Stimulated activated CD4-positive, alpha-beta T cell treated with anti-CD3 and anti-CD28 coated beads, Interleukin-12 subunit alpha, Interleukin-12 subunit beta, amount 100 ng/mL, for 48 hours (primary cell): ENCODE measurements around the gene FGF3.

Experiments used
- DNase-seq, 3 donors: peaks; one replicate each; pipeline ENCODE4 v3.0.0-alpha.2; 2020; ENCODE audit warnings: low read depth in 2 of 3, low spot score in 1 of 3

The FGF3 gene

DNA sequence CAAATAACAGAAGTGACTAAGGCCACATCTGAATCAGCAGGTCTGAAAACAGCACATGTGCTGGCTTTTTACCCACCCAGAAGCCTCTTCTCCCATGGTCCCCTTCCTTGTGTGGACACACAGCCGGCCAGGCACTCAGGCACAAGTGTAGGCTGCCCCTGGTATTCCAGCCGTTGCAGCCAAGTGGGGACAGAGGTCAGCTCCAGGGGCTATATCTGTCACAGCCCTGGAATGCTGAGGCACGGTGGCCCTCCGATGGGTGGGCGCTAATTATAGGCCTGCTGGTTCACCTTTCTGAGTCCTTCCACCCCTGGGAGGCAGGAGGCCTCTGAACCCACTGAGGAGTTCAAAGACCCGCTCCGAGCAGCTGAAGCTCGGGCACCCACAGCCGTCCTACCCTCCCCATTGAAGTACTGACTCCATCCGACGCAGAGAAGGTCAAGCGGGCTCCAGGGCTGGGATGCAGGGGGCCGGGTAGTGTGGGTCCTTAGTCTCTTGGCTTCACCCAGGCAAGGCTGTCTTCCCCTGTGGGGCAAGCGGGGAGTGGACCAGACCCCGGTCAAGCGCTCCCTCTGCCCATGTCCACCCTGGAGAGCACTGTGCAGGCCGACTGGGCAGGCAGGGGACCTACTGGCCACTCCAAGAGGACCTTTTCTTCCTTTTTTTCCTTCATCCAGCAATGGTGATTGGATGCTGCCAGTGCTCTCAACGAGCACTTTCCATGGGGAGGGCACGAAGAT is 14.3 kb downstream of the FGF3 start:
- no peak for DNase-seq

DNA sequence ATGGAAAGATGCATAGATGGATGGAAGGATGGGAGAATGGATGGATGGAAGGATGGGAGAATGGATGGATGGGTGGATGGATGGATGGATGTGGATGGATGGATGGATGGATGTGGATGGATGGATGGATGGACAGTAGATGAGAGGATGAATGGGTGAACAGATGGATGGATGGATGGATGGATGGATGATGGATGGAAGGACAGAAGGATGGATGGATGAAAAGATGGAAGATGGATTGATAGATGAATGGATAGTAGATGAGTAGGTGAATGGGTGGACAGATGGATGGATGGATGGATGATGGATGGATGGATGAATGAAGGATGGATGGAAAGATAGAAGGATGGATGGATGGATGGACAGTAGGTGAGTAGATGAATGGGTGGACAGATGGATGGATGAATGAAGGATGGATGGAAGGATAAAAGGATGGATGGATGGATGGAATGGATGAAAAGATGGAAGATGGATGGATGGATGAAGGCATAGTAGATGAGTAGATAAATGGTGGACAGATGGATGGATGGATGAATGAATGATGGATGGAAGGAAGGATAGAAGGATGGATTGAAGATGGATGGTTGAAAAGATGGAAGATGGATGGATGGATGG is 15.5 kb downstream of the FGF3 start:
- DNase-seq: no peak

DNA sequence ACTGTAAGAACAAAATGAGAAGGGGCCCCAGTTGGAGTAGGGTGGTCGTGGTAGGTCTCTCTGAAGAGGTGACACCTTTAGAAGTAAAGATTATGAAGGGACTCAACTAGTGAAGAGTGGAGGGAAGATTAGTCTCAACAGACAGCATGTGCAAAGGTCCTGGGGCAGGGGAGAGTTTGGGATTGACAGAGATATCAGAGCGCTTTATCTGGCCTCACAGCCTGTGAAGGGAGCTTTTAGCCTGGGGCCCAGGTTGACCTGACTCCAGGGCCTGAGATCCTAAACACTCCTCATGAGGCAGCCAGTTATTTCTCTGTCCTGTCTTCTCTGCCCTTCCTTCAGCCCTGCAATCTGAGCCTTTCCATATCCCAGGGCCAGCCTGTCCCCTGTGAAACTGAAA is 16.2 kb downstream of the FGF3 start:
- no peak for DNase-seq

DNA sequence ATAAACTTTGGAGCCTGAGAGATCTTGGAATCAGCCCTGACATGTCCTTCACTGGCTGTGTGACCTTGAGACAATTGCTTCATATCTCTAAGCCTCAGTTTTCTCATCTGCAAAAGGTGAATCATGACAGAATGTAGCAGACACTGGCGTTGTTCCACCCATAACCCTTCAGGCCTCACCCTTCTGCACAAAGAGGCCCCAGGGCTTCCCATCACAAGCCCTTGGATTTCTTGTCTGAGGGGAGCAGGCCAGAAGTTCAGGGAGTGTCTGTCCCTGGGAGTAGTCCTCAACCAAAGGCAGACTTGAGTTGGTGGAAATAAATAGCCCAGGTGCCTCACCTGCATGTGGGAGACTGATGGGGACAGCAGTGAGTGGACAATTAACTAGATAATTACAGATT is 16.6 kb downstream of the FGF3 start:
- DNase-seq: no peak

DNA sequence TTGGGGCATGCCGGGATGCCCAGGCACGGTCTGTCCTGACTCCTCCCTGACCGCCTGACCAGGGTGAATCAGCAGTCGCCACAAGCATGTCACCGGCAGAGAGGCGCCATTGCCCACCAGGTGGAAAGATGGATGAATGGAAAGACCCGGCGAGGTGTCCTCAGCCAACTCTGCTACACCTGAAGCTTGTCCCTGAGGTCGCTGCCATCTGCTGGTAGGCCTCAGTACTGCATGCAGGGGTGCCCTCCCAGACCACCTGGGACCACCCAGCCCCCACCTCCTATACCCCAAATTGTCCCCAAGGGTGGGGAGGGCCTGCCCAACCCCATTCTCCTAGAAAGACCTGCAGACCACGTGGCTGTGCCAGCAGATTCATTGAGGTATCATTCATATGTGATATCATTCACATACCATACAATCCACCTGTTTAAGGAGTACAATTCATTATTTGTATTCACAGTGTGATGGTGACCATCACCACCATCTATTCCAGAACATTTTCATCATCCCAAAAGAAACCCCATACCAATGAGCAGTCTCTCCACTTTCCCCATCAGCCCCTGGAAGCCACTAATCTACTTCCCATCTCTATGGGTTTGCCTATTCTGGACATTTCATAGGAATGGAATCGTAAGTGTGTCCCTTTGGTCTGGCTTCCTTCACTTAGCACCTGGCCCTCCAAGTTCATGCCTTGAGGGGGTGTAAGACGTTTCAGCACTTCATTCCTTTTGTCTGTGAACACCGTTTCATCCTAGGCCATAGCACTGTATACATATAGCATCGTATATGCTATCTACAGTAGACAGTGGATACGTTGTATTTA is 17.5 kb downstream of the FGF3 start:
- DNase-seq: peak in 2 of 3 donors; percentile 1 to 29

DNA sequence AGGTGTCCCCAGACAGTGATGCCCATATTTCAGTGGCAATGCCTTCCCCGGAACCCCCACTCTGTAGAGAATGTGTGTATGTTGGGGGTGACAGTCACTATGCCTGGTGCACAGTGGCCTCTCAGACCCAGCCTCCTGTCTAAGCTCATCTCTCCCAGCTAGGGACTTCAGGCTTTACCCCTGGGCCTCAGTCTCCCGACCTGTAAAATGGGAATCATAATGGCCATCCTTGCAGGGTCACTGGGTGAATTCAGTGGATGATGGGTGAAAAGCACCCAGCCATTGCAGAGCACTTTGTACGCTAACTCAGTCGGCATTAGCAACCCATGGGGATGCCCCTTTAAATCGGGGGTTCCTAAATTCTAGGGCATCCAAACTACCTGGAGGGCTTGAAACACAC is 18.9 kb downstream of the FGF3 start:
- DNase-seq: no peak

DNA sequence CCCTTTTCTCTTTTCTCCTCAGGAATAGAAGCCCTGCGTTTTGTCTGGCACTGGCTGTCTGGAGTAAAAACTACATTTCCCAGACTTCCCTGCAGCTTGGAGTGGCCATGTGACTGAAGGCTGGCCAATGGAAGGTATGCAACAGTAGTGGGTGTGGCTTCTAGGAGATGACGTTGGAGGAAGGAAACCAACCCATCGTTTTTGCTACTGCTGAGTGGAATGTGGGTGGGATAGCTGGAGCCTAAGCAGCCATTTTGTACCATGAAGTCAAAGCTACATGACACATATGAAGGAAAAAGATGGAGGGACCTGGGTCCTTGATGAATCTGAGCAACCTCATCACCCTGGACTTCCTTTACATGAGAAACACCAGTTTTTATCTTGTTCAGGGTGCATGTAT is 19.6 kb downstream of the FGF3 start:
- DNase-seq: no peak

DNA sequence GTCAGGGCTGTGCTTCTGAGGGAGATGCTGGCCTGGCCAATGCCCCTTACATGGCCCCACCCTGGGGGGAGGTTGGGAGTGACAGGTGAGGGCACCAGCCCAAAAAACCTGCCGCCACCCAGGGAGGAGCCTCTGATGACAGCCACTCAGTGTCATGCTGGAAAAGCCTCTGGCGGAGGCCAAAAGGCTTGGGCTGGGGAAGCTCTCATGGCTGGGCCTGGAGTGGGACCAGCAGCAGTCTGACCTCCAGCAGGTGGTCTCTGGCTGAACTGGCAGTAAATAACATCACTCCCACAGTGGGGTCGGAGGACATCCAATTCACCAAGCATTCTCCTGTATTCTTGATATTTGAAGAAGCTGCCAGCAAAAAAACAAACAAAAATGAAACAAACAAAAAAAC is 20.1 kb downstream of the FGF3 start:
- no peak for DNase-seq

DNA sequence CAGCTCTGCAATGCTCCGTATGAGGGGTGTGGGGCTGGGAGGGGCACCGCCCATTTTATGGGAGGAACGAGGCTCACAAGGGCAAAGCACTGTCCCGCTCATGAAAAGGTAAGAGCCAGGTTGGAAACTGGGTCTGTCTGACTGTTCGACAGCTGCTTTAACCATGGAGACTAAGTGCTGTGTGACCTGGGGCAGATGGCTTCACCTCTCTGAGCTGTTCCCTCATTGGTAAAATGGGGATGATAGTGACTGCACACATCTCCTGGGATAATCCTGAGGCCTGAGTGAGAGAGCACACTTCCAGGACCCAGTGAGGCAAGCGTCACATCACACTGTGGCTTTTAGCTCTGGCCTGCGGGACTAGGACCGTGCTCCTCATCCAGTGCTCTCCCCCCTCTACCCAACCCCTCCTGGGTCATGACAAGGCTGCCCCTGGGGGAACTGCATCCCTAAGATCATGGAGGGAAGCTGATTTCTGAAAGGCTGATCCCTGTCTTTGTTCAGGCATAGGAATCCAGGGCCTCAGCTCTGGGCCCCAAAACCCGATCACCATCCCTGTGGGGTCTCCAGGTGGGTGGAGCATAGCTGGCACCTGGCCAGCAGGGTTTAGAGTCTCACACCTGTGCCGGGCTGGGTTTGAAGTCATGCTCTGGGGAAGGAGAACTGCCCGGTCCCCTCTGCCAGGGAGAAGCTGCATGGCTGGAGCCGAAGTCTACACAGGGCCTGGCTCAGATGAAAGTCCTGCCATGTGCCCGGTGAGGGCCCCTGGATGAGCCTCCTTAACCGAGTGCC is 21.3 kb downstream of the FGF3 start:
- no peak for DNase-seq

DNA sequence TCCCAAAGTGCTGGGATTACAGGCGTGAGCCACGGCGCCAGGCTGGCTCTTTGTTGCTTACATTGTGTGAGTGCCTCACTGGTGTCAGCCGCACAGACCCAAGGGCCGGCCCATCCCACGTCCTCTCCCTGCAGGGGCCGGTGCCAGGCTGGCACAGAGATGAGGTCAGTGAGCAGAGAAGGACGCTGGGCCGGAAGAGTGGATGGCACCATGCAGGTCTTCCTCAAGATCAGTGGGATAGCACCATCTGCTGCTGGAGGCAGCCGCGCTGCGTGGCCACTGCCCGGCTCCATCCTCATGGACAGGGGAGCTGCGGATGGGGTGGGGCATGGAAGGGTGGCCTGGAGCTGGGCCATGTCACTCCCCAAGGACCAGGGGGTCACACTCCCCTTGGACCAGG is 22.1 kb downstream of the FGF3 start:
- DNase-seq: no peak

DNA sequence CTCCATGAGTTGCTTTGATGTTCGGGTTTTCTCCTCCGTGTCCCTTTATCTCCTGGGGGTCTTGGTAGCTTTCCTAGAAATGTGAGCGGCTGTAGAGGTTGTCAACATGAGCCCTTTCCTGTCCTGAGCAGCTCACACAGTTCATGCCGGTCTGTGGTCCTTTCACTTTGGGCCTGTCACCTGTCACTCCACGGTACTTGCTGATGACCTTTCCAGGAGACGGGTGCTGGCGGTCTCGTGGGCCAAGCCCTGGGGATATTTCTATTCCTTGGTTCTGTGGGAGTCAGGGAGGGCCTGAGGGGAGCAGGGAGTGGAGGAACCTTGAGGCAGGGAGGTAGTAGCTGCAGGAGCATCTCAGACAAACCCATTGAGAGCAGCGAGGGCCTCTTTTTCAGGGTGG is 23.2 kb downstream of the FGF3 start:
- DNase-seq: no peak

DNA sequence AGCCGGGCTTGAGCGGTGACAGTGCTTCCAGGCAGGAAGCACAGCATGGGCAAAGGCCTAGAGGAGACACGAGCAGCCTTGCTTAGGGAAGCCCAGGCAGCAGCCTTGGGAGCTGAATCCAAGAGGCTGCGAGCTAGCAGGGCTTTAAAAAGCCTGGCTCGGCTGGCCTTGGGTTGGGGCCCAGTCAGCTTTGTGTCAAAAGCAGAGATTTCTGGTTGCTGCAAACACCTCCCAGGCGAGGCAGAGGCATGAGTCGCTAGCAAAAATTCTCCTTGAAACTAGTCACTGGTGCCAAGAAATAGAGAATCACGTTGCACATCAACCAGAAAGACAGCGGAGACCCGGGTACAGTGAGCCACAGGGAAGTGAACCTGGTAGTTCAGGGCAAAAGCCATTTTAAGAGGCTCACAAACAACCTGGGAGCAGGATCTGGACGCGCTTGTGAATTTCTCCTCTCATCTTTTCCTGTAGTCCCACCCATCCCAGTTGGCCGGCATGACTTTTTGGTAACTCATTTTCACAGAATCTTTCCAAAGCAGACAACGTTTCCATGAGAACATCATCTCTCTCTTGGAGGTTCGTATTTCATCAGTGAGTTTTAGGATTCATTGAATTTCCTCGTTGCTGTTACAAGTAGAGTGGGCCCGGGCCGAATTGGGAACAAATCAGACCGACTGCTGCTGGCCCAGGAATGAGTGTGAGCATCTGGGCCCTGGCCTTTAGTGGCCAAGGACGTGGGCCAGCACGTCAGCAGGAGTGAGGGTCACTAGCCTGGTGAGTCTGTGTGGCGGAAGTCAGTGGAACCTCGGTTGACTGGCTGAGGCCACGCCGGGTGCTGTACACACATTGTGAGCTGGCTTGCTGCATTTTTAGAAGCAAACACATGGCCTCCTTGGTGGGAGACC is 27.7 kb downstream of the FGF3 start:
- DNase-seq: no peak

DNA sequence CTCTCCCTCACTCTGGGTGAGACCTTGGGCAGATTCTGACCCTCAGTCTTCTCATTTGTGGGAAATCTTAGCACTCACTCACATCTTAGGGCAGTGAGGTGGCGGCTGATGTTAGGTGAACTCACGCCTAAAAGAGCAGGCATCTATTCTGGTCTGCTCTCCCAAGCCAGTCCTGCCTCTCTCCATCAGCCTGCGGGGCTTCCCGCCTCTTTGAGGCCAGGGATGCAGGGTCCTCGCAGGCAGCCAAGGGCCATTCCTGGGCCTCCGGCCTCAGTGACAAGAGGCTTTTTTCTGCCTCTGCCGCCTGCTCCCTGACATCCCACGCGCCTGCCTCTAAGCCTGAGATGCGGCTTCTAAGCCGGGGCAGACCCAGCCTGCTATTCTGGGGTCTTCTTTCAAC is 30.3 kb downstream of the FGF3 start:
- no peak for DNase-seq

DNA sequence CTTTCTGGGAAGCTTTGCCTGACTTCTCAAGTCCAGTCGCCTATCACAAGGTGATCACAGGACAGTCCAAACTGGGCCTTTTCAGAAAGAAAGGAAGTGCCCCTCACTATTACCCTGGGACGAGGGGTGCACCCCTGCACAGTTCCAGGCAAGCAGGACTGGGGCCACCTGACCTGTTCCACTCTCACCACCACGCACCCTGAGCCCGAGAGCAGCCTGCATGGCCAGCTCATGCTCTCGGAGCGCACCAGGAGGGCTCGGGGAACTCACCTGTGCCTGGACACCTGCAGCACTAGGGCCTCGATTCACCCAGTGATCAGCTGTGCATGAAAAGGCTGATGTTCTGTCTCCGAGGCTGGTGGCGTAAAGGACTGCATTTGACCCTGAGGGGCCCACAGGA is 31.3 kb downstream of the FGF3 start:
- no peak for DNase-seq

DNA sequence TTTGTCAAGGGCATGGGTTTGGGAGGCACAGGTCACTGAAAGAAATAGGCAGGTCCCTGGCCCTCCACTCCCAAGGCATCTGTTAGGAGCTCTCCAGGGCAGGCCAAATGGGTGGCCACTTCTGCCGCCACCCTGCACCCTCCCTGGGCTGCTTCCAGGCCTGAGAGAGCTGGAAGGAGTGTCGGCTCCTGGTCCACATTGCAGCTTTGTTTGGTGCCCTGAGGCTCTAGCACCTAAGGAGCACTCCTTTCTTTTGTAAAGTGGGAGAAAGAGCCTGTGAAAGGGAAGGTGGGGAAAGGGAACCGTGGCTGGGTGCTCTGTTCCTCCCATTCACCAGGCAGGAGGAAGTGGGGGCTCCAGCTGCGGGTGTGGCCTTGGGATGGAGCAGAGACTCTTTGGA is 31.8 kb downstream of the FGF3 start:
- no peak for DNase-seq

DNA sequence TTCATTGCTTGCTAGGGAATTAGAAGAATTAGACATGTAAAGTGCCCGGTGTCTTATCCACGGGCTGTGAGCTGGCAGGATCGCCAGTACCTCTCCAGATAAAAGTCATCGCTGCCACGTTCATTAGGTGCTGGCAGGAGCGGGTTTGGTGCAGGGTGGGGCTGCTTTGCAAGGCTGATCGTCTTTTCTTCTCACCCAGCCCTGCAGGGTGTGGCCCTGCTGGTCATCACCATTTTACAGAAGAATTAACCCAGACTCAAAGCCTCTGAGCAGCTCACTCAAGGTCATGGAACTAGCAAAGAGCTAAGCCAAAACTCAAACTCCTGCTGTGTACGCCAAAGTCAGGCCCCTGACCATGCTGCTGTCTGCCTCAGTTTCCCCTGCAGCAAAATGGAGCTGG is 38.0 kb downstream of the FGF3 start:
- no peak for DNase-seq

DNA sequence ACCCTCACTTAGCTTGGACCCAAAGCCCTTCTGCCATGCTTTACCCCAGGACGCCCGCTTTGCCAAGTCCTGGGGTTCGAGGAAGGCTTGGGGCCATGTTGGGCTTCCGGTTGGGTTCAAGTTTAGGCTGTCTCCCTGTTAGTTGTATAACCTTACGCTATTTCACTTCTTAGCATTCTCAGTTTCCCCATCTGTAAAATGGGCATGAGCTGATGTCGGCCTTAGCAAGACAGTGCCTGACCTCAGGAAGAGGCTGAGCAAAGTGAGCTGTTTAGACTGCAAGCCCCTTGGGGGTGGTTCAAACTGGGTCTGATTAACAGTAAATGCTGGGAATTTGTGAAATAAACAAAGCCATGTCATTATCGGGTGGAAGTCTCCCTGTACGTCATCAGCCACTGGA is 40.8 kb downstream of the FGF3 start:
- no peak for DNase-seq

DNA sequence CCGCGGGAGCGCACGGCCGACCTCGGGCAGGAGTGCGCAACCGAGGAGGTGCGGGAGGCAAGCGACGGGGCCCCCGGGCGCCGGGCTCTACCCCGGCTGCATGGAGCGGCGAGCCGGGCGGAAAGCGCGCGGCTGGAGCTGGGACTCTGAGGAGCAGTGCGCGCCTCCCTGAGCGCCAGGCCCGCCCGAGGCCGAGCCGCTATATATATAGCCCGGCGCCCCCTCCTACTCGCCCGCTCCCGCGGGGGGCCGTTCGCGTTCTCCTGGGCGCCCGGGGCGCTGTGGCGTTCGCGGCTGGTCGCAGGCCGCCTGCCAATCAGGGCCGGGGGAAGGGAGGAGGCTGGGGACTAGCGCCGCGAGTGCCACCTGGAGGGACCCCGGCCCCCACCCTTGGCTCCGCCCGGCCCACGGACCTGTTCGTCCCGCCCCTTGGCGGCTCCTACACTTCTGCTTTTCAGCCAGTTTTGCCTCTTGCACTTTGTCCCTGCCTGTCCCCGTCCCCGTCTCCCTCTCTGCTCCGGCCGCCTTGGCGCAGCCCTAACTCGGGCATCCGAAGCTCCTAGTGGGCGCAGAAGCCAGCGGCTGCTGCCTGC is 44.0 kb downstream of the FGF3 start, which contains the start of gene FGF4:
Gene FGF4, minus strand, starts transcription at position 179 of the 593 bp plus-strand sequence. CDS start 257 bp downstream, outside the sequence.
- no peak for DNase-seq

DNA sequence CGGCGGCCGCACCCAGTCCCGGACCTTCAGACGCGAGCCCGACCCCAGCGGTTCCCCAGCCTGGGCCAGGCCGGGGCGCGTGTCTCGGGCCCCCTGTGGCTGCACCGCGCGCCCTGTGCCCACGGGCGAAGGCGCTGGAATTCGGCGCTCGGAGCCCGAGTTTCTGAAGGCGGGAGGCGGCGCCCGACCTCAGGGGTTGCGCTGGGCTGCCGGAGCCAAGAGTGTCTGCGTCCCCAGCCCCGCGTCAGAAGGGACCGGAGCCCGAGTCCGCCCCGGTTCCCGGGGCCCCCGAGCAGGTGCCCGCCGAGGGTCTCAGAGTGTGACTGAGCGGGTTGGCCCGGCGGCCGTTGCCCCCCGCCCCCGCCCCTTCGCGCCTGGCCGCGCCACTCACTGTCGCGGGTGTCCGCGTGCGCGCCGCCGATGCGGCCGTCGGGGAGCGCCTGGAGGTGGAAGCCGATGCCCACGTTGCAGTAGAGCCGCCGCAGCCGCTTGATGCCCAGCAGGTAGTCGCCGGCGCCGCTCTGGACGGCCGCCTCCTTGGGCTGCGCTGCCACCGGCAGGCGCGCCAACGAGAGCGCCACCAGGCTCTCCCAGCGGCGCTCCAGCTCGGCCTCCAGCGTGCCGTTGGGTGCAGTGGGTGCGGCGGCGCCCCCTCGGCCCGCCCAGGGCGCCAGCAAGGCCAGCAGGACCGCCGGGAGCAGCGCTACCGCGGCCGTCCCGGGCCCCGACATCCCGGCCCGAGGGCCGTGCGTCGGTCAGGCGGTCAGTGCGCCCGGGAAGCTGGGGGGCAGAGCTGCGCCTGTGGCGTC is 44.7 kb downstream of the FGF3 start:
- no peak for DNase-seq
